Astrocyte (in vitro differentiated cells and primary cell): ENCODE measurements around the gene HMCN2. TPM values are rescaled to one million over a fixed set of nuclear protein-coding genes. Genes with fewer than 3 reads are reported as not detected.

Experiments
- DNase-seq: peaks from one replicate; pipeline ENCODE4 v3.0.0-alpha.2; 2010; ENCODE audit warnings: low read depth
- FAIRE-seq: peaks from 2 replicates; lab custom pipeline; 2011; peaks lifted over from hg19 to GRCh38; lab: Jason Lieb, UNC
- H2AFZ ChIP-seq: 2 replicates; pipeline ENCODE4 v1.6.0; 2012; ENCODE audit warnings: low read depth, low read length, inconsistent platforms
- H3K27ac ChIP-seq: 2 replicates; pipeline ENCODE4 v1.5.1; 2011; ENCODE audit warnings: low read depth, low read length, inconsistent platforms
- H3K27me3 ChIP-seq: 2 replicates; pipeline ENCODE4 v1.6.0; 2011; ENCODE audit warnings: low read length, inconsistent platforms; ENCODE audit not compliant: insufficient read depth
- H3K36me3 ChIP-seq: 2 replicates; pipeline ENCODE4 v1.5.1; 2011; ENCODE audit warnings: low read length, inconsistent platforms; ENCODE audit not compliant: insufficient read depth
- H3K4me1 ChIP-seq: 2 replicates; pipeline ENCODE4 v1.5.1; 2011; ENCODE audit warnings: low read length, inconsistent platforms; ENCODE audit not compliant: insufficient read depth
- H3K4me2 ChIP-seq: 2 replicates; pipeline ENCODE4 v1.6.0; 2012; ENCODE audit warnings: low read length, inconsistent platforms
- H3K4me3 ChIP-seq: 2 replicates; pipeline ENCODE4 v1.5.1; 2011; ENCODE audit warnings: low read depth, mild to moderate bottlenecking, low read length, inconsistent platforms; ENCODE audit not compliant: insufficient read depth
- H3K79me2 ChIP-seq: 2 replicates; pipeline ENCODE4 v1.6.0; 2012; ENCODE audit warnings: mild to moderate bottlenecking, low read length, inconsistent platforms; ENCODE audit not compliant: insufficient read depth
- H3K9ac ChIP-seq: 2 replicates; pipeline ENCODE4 v1.6.0; 2012; ENCODE audit warnings: mild to moderate bottlenecking, low read length, inconsistent platforms
- H3K9me3 ChIP-seq: 2 replicates; pipeline ENCODE4 v1.5.1; 2012; ENCODE audit warnings: low read depth, mild to moderate bottlenecking, low read length, inconsistent platforms; ENCODE audit not compliant: insufficient read depth
- H4K20me1 ChIP-seq: 2 replicates; pipeline ENCODE4 v1.6.0; 2012; ENCODE audit warnings: low read length, inconsistent platforms; ENCODE audit not compliant: insufficient read depth
- H3K27ac Mint-ChIP-seq: one replicate; pipeline ENCODE4 v1.8.0; 2021; ENCODE audit warnings: mild to moderate bottlenecking, mixed read lengths; ENCODE audit not compliant: unreplicated experiment
- H3K27me3 Mint-ChIP-seq: one replicate; pipeline ENCODE4 v1.8.0; 2021; ENCODE audit warnings: low read depth, mixed read lengths; ENCODE audit not compliant: unreplicated experiment
- H3K36me3 Mint-ChIP-seq: one replicate; pipeline ENCODE4 v1.8.0; 2021; ENCODE audit warnings: low read depth, mixed read lengths; ENCODE audit not compliant: unreplicated experiment
- H3K4me1 Mint-ChIP-seq: one replicate; pipeline ENCODE4 v1.8.0; 2021; ENCODE audit warnings: low read depth, mixed read lengths; ENCODE audit not compliant: unreplicated experiment
- H3K4me3 Mint-ChIP-seq: one replicate; pipeline ENCODE4 v1.8.0; 2021; ENCODE audit warnings: mild to moderate bottlenecking, moderate library complexity, mixed read lengths; ENCODE audit not compliant: unreplicated experiment
- H3K9me3 Mint-ChIP-seq: one replicate; pipeline ENCODE4 v1.8.0; 2021; ENCODE audit warnings: mild to moderate bottlenecking, mixed read lengths; ENCODE audit not compliant: unreplicated experiment
- CTCF ChIP-seq: IDR thresholded peaks from 2 replicates; pipeline ENCODE4 v1.5.1; 2011; ENCODE audit warnings: low read depth, mild to moderate bottlenecking, inconsistent platforms, low read length, moderate library complexity; ENCODE audit not compliant: insufficient read depth
- EZH2 ChIP-seq: IDR thresholded peaks from 2 replicates; pipeline ENCODE4 v1.6.1; 2012; ENCODE audit warnings: mild to moderate bottlenecking, low read length, inconsistent platforms; ENCODE audit not compliant: insufficient read depth
- total RNA-seq: library from RNA; stranded (reverse); gene quantifications from 2 replicates; pipeline ENCODE4 v1.2.1, GENCODE V29; 2021

The HMCN2 gene
- total RNA-seq, 1 donor from 2014 or later: 1.6 TPM

- TF ChIP-seq CTCF: no peak
- no peak for TF ChIP-seq EZH2
- Histone ChIP-seq H2AFZ (no peak overlapping the region), H3K4me1 (peaks cover 20% of the 10 kb centered on the region), H4K20me1 (no peaks in the 10 kb centered on the region), H3K9me3 (no peaks in the 10 kb centered on the region), H3K27me3 (no peaks in the 10 kb centered on the region), H3K4me2 (no peak overlapping the region), H3K36me3 (no peaks in the 10 kb centered on the region), H3K79me2 (no peaks in the 10 kb centered on the region), H3K9ac (no peak overlapping the region), H3K27ac (no peak overlapping the region), H3K4me3 (no peak overlapping the region)
- Mint-ChIP-seq H3K9me3 (peaks cover 11% of the 10 kb centered on the region), H3K27me3 (peaks cover 33% of the 10 kb centered on the region), H3K27ac (no peak overlapping the region), H3K4me3 (no peak overlapping the region), H3K4me1 (no peaks in the 10 kb centered on the region), H3K36me3 (peaks cover 4% of the 10 kb centered on the region)
- DNase-seq (no peak), FAIRE-seq (no peak)
Observed at GRCh38 chr9:130428086-130428665, 162.6 kb downstream of the HMCN2 start.

GRCh38 chr9:130429381-130429780 lies 163.8 kb downstream of the HMCN2 start:
- no peak overlapping the region for H3K9ac ChIP-seq
- no peak overlapping the region for H3K27ac ChIP-seq
- DNase-seq: no peak
- peaks cover 30% of the 10 kb centered on the region for H3K27me3 Mint-ChIP-seq
- H3K36me3 Mint-ChIP-seq: peaks cover 4% of the 10 kb centered on the region
- H3K4me2 ChIP-seq: no peak overlapping the region
- H3K4me3 ChIP-seq: no peak overlapping the region
- no peak overlapping the region for H3K4me3 Mint-ChIP-seq
- no peak for FAIRE-seq
- H3K9me3 Mint-ChIP-seq: peaks cover 11% of the 10 kb centered on the region
- no peaks in the 10 kb centered on the region for H3K27me3 ChIP-seq
- H3K79me2 ChIP-seq: no peaks in the 10 kb centered on the region
- H4K20me1 ChIP-seq: no peaks in the 10 kb centered on the region
- H2AFZ ChIP-seq: no peak overlapping the region
- H3K9me3 ChIP-seq: no peaks in the 10 kb centered on the region
- no peaks in the 10 kb centered on the region for H3K4me1 Mint-ChIP-seq
- no peaks in the 10 kb centered on the region for H3K36me3 ChIP-seq
- no peak overlapping the region for H3K27ac Mint-ChIP-seq
- H3K4me1 ChIP-seq: peaks cover 23% of the 10 kb centered on the region
- TF ChIP-seq EZH2 (no peak), CTCF (no peak)

GRCh38 chr9:130429831-130430230 lies 164.3 kb downstream of the HMCN2 start:
- H3K4me1 Mint-ChIP-seq: no peaks in the 10 kb centered on the region
- H3K36me3 ChIP-seq: no peaks in the 10 kb centered on the region
- FAIRE-seq: no peak
- H3K9ac ChIP-seq: no peak overlapping the region
- peaks cover 4% of the 10 kb centered on the region for H3K36me3 Mint-ChIP-seq
- H3K9me3 ChIP-seq: no peaks in the 10 kb centered on the region
- H2AFZ ChIP-seq: no peak overlapping the region
- H3K27ac ChIP-seq: no peak overlapping the region
- DNase-seq: no peak
- H3K4me1 ChIP-seq: peaks cover 23% of the 10 kb centered on the region
- H3K27ac Mint-ChIP-seq: no peak overlapping the region
- H3K4me2 ChIP-seq: no peak overlapping the region
- H4K20me1 ChIP-seq: no peaks in the 10 kb centered on the region
- H3K4me3 ChIP-seq: no peak overlapping the region
- H3K4me3 Mint-ChIP-seq: no peak overlapping the region
- H3K27me3 Mint-ChIP-seq: peaks cover 29% of the 10 kb centered on the region
- peaks cover 11% of the 10 kb centered on the region for H3K9me3 Mint-ChIP-seq
- TF ChIP-seq CTCF (no peak), EZH2 (no peak)
- no peaks in the 10 kb centered on the region for H3K27me3 ChIP-seq
- no peaks in the 10 kb centered on the region for H3K79me2 ChIP-seq
